Hair follicular keratinocyte (primary cell): Measurements from ENCODE around the gene MRPL46. TPM values are rescaled to one million over a fixed set of nuclear protein-coding genes. Genes with fewer than 3 reads are reported as not detected.

Source experiments
- total RNA-seq: library from RNA; depleted of rRNA; stranded (reverse); fragments of >200 nt; gene quantifications from 2 replicates; pipeline ENCODE4 v1.2.3, GENCODE V29; 2015

MRPL46 gene
- total RNA-seq = 17.6 and 26.5 TPM in 2 replicates

DNA sequence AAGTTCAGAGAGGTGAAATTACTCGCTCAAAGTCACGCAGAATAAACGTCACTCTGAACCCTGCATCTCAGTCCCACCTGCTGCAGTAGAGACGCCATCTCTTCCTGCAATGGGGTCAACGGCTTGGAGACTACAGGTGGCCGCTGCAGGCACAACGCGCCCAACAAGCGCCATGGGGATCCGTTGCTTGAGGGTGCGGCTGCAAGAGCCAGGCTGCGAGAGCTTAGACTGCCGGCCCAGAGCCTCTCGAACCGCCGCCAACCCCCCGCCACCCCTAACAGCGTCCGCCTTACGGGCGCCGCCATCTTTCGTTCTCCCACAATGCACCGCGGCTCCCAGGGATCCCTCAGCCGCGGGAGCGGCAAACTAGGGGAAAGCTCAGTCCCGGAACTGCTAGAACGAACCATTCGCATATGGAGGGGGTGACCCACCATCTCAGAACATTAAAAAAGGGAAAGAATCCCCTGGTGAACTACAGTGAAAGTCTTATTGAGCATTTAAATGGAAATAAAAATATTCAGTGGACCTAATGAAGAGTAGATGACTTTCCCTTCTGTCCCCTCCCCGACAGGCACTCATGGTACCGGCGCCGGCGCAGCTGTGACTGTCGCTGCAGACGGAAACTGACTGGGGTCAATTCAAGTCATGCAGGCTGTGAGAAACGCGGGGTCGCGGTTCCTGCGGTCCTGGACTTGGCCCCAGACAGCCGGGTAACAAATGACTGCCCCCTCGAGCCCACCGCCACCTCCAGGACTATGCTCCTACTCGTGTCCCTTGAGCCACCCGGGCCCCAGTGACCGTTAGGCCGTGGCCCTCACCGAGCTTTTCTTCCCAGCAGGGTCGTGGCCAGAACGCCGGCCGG is at the start of gene MRPL46, which contains the start of gene MRPS11:
Gene MRPL46 (minus strand): TSS at position 316 of the 862 bp plus-strand sequence. CDS start 11 bp downstream, at position 305.
Gene MRPS11 (plus strand): TSS at position 636 of the 862 bp plus-strand sequence. CDS start 10 bp downstream, at position 646.

Other genes with a start within 250 kb of the MRPL46 start
- gene NTRK3, start 210.6 kb downstream of the MRPL46 start, total RNA-seq = not detected in 2 replicates
- gene MRPS11, start 320 bp upstream of the MRPL46 start, total RNA-seq = 38.0 and 44.8 TPM in 2 replicates
- gene DET1, start 79.3 kb upstream of the MRPL46 start, total RNA-seq = 0.72 and 2.2 TPM in 2 replicates
- gene AEN, start 154.0 kb upstream of the MRPL46 start, total RNA-seq = 27.3 and 39.5 TPM in 2 replicates
- gene ISG20, start 171.6 kb upstream of the MRPL46 start, total RNA-seq = 6.3 and 27.8 TPM in 2 replicates